GM19043 (cell line): ENCODE results near the gene TDRD7.

Experiments used
- ATAC-seq: cut with Tn5 transposase; IDR thresholded peaks from one replicate; pipeline ENCODE4 v1.9.1; 2021; ENCODE audit warnings: low read depth; ENCODE audit not compliant: unreplicated experiment

TDRD7 gene, protein sequence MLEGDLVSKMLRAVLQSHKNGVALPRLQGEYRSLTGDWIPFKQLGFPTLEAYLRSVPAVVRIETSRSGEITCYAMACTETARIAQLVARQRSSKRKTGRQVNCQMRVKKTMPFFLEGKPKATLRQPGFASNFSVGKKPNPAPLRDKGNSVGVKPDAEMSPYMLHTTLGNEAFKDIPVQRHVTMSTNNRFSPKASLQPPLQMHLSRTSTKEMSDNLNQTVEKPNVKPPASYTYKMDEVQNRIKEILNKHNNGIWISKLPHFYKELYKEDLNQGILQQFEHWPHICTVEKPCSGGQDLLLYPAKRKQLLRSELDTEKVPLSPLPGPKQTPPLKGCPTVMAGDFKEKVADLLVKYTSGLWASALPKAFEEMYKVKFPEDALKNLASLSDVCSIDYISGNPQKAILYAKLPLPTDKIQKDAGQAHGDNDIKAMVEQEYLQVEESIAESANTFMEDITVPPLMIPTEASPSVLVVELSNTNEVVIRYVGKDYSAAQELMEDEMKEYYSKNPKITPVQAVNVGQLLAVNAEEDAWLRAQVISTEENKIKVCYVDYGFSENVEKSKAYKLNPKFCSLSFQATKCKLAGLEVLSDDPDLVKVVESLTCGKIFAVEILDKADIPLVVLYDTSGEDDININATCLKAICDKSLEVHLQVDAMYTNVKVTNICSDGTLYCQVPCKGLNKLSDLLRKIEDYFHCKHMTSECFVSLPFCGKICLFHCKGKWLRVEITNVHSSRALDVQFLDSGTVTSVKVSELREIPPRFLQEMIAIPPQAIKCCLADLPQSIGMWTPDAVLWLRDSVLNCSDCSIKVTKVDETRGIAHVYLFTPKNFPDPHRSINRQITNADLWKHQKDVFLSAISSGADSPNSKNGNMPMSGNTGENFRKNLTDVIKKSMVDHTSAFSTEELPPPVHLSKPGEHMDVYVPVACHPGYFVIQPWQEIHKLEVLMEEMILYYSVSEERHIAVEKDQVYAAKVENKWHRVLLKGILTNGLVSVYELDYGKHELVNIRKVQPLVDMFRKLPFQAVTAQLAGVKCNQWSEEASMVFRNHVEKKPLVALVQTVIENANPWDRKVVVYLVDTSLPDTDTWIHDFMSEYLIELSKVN

DNA sequence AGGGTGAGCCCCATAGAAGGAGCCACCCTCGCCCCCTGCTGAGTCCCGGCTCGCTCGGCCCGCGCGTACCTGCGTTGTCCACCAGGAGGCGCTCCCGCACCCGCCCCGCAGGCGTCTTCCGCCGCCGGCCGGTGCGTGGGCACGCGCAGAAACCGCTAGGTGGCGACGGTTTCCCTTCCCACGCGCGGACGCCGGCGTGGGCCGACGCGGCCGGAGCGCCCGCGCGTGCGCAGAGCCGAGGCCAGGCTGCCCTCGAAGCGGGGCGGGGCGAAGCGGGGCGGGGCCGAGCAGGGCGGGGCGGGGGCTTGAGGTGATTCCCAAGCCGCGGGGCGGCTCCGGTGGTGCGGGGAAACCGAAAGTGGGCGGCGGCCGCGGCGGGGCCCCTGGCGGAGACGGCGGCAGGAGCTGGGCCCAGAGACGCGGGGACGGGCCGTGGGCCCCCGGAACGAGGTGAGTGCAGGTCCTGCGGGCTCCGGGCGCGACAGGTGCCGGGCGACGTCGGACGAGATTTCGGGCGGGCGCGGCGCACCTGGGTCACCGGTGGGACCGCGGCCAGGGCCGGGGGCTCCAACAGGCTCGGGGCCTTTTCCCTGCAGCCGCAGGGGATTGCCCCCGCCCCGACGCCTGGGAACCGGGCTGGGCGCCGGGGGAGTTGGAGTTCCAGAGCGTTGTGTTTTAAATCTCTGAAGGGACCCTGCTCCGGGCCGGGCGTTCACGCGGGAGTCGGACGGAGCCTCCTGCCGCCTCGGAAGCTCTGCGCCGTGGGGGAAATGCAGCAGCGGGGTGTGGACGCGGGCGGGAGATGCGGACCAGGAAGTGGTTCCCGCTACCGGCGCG is at the start of gene TDRD7:
TSS of gene TDRD7 (plus strand) at position 308 of the 837 bp plus-strand sequence. CDS start 16,370 bp downstream, outside the sequence.
- peak; percentile 73 for ATAC-seq

GRCh38 chr9:97362777-97363545 is 48.9 kb upstream of the TDRD7 start:
- ATAC-seq: no peak

- ATAC-seq: no peak
Observed at GRCh38 chr9:97363661-97364299, 48.1 kb upstream of the TDRD7 start.

- ATAC-seq: no peak
Observed at GRCh38 chr9:97364769-97365490, 47.0 kb upstream of the TDRD7 start.

DNA sequence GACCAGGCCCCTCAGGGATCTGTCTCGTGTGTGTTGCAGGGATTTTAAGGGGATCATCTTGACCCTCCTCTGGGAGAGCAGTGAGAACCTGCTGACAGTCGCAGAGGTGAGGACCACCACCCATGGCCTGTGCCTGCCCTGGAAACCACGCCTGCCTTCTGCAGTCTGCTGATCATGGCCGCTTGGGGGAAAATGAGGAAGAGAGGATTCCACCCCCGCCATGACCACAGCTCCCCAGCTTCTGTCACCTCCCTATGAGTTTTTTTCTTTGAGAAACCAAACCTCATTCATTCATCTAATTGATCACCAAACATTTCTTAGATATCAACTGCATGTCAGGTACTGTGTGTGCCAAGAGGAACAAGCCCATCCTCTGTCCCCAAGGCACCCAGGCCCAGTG is 46.3 kb upstream of the TDRD7 start:
- ATAC-seq: no peak

GRCh38 chr9:97366476-97366875 is 45.4 kb upstream of the TDRD7 start:
- ATAC-seq: no peak

DNA sequence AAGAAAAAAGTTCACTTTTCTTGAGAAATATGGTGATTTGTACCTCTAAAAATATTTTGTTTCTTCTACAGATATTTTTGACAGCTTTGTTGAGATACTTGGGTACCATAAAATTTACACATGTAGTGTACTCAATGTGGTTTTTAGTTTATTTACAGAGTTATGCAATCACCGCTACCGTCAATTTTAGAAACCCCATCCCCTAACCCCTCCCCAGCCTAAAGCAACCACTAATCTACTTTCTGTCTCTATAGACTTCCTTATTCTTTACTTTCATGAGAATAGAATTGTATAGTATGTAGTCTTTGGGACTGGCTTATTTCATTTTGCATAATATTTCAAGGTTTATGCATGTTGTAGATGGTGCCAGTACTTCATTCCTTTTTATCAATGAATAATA is 45.0 kb upstream of the TDRD7 start:
- ATAC-seq: peak; percentile 64

DNA sequence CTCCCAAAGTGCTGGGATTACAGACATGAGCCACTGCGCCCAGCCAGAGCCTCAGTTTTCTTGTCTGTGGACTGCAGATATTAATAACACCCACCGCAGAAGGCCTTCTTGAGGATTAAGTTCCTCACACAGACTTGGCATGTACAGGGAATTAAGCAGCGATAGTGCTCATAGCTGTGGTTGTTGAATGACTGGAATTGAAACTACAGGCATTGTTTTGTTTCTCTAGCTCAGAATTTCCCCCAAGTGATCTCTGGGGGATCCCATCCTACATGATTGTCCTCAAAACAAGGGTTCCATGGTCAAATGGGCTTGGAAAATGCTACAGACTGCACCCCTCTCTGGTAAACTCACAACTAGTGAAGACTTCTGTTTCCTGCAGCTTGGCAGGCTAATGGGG is 44.2 kb upstream of the TDRD7 start:
- no peak for ATAC-seq

GRCh38 chr9:97368964-97369363 is 42.9 kb upstream of the TDRD7 start:
- no peak for ATAC-seq

DNA sequence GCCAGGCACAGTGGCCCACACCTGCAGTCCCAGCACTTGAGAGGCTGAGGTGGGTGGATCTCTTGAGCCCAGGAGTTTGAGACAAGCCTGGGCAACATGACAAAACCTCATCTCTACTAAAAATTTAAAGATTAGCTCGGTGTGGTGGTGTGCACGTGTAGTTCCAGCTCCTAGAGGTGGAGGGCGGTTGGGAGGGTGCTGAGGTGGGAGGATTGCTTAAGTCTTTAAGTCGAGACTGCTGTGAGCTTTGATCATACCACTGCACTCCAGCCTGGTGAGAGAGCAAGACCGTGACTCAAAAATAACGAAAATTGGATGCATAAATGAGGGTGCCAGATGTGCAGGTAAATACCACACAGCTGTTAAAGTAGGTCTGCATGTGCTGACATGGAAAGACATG is 39.3 kb upstream of the TDRD7 start:
- no peak for ATAC-seq

- no peak for ATAC-seq
Observed at GRCh38 chr9:97373331-97373730, 38.6 kb upstream of the TDRD7 start.

DNA sequence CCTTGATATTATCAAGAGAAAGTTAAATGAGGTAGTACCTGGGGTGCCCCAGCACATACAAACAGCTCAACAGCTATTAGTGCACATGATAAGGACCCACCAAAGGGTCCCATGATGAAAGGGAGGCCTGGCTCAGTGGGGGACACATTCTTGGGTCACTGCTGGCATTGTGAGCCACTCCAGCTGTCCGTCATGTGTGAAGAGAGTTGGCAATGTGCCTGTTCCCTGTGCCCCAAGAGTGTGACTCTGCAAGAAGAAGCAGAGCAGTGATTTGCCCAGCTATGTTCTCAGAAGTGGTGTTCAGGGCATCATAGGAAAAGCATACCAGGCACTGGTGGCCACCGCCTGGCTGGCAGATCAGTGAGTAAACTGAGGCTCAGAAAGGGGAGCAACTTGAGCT is 37.1 kb upstream of the TDRD7 start:
- no peak for ATAC-seq

GRCh38 chr9:97376902-97377301 is 35.0 kb upstream of the TDRD7 start:
- ATAC-seq: no peak

- no peak for ATAC-seq
Observed at GRCh38 chr9:97382099-97382718, 29.7 kb upstream of the TDRD7 start.

GRCh38 chr9:97384406-97385262 is 27.3 kb upstream of the TDRD7 start:
- ATAC-seq: no peak

DNA sequence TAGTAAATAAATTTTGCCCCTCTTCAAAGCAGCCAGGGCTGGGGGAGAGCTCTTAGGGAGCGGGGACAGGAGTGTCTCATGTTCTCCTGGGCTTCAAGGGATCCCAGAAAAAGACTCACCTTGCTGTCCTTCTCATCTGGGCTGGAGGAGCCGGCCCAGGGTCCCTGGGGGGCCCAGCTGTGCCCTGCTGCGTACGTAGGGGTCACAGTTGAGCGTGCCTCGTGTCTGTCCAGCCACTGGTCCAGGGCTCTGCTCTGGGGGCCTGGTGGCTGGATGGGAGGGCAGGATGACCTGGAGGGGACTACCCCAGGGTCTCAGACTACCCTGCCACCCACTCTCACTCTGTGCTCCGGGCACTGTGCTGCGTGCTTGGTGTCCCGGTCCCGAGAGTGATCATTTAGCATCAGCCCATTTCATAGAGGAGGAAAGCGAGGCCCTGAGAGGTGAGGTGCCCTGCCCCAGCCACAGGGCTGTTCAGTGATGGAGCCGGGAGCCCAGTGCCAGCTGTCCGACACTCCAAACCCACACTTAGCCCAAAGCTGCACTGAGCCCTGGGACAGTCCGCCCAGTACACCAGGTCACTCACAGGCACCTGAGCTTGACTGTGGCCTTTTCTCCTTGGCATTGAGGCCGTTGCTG is 26.2 kb upstream of the TDRD7 start:
- ATAC-seq: no peak

GRCh38 chr9:97386265-97386633 is 25.6 kb upstream of the TDRD7 start:
- ATAC-seq: no peak
